NCI-H1105 (cell line): ENCODE results near the gene RNASEH2B.

ENCODE experiments used
- DNase-seq: peaks from one replicate; lab custom pipeline; 2025; lab: John Stamatoyannopoulos, UW

RNASEH2B gene

DNA sequence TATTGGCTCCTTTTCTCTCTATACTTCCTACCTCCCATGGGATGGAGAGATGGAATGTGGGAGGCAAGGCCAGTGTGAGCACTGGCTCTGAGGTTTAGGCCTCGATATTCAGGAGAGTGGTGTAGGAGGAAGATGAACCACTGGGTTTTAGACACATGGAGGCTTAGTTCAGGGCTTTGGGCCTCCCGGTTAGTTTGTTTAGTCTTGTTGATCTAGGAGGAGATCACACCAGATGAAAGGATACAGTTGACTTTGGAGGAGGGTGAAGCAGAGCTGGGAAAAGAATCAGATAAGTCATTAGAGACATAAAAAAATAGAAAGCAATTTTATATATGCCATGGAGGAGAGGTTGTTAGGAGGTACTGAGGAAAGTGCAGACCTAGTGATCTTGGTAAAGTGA, 30.9 kb downstream of the RNASEH2B start:
- no peak for DNase-seq

DNA sequence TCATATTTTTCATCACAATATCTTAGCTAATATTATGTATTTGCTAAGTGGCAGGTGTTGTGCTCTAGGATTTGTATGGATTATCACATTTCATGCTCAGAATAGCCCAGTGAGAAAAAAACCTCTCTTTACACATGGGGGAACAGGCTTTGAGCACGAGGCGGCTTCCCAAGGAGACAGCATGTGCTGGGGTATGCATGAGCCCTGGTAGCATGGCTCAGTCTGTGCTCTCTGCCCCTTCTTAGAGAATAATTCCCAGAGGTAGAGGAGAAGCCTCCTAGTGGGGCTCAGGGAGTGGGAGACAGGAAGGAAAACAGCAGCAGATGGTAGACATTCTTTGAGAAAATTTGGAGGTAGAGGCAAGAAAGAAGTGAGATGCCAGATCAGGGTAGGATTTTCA, 31.6 kb downstream of the RNASEH2B start:
- DNase-seq: no peak

DNA sequence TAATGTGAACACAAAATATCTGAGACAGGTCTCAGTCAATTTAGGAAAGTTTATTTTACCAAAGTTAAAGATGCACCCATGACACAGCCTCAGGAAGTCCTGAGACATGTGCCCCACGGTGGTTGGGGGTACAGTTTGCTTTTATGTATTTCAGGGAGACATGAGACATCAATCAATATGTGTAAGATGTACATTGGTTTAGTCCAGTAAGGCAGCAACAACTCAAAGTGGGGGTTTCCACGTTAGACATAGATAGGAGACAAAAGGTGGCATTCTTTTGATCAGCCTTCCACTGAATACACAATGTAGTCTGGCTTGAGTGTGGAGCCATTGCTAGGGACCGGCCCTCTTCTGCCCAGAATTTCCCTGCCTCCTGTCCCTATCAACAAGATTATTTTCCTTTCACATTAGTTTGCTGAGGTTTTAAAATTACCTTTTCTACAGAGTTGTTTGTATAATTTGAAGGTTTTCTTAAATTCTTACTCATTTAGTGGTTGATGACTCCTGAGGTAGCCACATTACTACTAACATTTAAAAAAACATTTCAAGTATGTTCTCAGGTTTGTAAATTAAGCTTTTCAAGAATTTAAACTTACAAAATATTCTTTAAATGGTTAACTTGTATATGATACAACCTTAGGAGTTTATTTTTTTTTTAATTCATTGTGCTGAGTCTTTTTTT, 33.2 kb downstream of the RNASEH2B start:
- no peak for DNase-seq

DNA sequence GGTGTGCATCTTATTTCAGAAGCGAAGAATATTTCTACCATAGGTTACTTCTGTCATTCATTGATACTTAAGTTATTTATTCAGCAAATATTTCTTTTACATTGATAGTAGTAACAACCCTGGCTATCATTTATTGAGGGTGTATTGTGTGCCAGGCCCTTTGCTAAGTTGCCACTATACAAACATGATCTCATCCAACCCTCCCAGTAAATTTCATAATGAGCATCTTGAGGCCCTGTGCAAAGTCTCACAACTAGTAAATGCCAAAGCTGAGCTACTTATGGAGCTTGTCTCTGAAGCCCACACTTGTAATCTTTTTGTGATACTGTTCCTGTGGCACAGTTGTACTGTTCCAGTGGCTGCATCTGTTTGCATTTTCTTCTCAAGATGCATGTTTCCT, 36.1 kb downstream of the RNASEH2B start:
- no peak for DNase-seq

DNA sequence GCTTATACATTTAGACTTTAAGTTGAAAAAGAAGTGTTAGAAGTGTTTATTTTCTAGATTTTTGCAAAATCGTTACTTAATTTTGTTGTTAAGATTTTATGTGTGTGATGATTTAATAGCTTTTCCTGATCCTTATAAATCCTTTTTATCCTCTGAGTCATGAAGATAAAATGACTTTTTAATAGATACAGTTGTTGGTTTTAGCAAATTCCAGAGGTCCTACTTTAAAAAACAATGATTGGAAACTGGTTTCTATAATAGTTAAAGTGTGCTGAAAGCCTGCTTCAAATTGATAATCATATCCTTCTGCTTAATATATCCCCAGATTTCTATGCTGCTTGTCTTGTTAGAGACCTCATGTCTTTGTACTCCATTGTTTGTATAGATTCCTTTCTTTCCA, 39.0 kb downstream of the RNASEH2B start:
- no peak for DNase-seq

DNA sequence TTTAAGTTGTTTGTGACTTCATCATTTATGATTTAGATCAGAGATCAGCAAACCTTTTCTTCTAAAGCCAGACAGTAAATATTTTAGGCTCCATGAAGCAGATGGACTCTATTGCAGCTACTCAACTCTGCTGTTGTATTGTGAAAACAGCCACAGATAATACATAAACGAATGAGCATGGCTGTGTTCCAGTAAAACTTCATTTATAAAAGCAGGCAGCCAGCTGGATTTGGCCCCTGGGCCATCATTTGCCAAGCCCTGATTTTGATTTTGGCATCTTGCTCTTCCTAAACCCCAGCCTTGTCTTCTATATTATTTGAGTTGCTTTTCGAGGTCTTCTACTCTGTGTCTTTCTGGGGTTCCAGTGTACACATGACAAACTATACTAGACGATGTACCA, 41.3 kb downstream of the RNASEH2B start:
- DNase-seq: no peak

DNA sequence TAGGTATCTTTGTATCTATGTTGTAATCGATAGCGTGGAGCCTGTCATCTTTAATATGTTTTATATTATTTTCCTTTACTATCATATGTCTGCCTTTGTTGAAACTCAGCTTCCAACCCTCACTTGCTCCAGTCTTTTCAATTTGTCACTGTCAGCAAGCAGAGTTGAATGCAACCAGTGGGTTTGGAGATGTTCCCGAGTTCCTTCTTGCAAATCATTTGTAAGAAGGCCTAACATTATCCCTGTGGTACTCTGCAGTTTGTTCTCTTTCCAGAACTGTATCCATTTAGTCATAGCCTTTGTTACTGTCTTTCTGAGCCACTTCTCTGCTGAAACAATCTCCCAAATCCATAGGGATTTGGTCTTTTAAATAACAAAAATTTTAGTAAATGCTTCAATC, 41.8 kb downstream of the RNASEH2B start:
- no peak for DNase-seq

DNA sequence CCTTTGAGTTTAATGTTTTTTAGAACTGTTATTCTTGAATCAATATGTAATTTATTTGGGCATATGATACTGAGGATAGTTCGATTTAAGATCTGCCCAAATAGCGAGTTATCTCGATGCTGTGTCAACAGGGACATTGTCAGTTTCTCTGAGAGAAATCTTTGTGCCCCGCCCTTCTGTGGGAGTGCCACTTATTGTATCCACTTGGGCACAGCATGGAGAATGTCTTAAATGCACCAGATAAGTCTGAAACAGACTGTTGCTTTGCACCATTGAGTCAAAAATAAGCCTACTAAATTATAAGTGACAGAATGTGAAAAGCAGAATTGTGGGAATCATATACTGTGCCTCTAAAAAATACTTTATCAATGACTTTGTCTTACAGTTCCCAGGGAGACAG, 45.6 kb downstream of the RNASEH2B start:
- no peak for DNase-seq

DNA sequence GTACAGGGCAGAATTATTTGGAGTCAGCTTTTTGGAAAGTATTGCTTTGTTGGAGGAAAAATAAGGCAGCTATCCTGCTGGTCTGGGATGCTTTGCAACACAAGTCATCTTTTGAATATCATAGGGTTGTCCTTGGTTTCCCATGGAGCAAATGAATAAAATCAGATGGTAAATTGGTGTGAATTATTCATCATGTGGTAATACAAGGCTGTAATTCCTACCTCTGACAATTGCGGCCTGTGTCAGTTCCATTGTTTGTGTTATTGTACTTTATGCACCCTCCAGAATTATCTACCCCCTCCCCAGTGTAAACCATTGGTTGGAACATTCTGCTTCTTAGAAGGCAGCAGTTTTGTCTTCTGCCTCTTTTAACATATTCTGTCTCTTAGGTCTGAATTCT, 46.2 kb downstream of the RNASEH2B start:
- DNase-seq: no peak

DNA sequence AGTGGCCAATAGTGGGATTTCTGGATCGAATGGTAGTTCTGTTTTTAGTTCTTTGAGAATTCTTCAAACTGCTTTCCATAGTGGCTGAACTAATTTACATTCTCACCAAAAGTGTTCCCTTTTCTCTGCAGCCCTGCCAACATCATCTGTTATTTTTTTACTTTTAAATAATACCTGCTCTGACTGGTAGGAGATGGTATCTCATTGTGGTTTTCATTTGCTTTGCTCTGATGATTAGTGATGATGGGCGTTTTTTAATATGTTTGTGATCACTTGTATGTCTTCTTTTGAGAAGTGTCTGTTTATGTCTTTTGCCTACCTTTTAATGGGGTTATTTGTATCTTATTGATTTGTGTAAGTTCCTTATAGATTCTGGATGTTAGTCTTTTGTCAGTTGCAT, 48.0 kb downstream of the RNASEH2B start:
- DNase-seq: no peak

DNA sequence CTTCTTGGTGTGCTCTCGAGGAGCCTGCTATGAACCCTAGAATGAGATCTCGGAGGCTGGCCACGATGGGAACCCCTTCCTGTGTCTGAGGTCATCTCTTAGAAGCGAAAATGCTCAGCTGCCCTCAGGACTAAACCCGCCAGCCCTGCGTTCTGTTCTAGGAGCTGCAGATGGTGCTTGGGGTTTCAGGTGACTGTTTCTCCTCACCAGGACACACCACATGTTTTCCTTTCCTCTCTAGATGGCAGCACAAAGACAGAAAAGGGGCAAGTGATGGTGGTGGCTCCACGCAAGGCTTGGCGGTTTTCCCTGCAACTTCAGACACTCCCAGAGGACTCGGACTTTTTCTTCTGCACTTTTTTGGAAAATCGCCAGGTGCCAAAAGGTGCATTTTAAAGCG, 60.1 kb downstream of the RNASEH2B start:
- no peak for DNase-seq

DNA sequence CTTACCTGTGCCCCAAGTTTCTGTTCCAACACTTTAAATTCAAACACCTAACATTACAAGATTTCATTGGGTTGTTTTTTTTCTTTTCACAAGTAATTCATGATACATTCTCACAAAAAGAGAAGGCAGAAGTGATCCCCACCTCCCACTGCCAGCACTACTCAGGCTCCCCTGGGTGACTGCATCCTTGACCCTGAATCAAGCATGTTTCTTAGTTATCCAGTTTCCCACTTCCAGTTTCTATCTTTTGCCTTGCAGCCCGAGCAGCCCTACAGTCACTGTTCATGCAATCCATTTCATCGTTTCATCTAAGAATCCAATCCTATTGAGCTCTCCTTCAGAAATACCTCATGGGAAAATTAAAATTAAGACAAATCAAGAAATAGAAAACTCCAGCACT, 61.4 kb downstream of the RNASEH2B start:
- DNase-seq: no peak

DNA sequence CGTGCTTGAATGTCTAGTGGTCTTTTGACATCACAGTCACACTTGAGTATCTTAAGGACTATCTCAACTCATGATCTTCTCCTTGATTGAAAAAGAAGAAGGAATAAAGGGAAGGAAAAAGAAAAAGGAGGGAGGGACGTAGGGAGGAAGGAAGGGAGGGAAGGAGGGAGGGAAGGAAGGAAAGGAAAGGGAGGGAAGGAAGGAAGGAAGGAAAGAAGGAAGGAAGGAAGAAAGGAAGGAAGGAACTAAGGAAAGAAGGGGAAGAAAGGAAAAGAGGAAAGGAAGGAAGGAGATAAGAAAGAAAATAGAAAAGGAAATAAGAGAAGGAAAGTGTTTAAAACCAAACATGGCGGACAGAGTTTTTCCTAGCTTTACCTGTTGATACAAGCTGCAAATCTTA, 64.7 kb downstream of the RNASEH2B start:
- DNase-seq: no peak

DNA sequence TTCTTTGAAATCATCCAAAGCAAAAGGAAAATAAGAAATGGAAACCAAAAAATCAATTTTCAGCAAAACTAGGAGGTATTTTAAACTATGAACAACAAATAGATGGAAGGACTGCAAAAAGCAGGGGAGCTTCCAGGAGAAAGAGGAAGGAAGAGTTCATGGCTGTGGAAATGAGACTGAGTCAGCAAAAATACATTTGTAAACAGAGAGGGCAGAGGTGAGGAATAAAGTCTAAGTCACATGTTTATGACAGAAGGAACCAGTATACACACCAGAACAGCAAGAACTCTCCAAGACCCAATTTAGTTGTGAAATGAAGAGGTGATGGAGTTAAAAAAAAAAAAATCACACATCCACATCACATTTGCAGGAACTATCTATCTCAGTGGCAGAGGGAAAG, 69.6 kb downstream of the RNASEH2B start:
- no peak for DNase-seq

DNA sequence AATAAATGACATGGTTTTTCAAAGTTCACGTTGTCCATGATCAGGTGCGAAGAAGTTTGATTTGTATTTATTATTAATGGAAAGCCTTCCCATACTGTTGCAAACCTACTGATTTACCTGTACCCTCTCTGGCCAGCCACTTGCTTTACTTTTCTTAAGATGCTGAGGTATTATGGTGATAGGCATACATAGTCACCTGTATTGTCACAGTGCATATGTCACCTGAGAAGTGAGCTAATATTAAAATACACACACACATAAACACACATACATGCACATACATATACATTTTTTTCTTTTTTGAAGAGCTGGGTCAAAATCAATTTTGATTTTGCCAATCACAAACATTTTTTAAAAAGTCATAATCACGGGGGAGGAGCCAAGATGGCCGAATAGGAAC, 72.1 kb downstream of the RNASEH2B start:
- no peak for DNase-seq

DNA sequence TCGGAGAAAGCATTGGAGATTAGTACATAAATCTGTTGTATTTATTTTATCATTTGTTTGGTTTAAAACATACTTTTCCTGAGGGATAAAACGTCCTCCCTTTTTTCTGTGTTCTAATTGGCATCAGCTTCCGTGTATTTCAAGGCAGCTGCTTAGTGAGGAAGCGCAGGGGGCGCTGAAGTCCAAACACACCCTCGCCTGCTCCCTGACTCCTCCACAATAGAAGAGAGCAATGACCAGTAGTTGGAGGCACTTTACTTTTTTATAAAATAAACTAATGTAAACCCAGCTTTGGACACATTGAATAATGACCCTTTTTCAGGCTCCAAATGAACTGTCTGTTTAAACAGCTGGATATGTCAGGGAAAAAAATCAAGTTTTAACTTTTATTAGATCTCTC, 79.9 kb downstream of the RNASEH2B start:
- no peak for DNase-seq

DNA sequence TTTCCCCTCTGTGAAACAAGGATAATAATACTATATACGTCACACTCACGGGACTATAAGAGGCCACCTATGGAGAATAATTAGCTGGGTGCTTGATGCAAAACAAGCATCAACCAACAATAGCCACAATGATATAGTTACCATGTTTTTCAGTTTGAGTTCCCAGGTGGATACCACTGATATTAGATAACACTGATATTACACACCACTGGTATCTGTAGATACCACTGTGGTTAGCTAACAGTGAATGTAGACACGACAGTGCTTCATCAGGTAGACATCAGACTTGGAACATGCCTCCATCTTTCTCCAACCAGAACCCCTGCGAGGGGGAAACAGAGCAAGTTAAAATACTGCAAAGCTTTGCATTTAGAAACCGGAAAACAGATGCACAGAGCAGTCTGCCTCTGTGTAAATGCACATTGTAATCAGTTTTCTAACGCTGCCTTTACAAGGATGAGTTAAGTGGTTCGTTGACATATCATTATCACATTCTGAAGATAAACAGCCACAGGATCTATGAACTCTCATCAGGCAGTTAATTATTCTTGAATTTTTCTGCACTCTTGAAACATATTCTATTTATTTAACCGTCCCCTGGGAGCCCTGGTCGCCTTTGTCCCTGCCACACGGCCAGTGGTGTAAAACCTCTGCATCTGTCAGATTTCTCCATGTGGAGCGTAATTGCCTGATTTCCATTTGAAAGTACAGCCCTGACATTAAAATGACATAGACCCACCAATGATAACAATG, 80.7 kb downstream of the RNASEH2B start:
- no peak for DNase-seq

DNA sequence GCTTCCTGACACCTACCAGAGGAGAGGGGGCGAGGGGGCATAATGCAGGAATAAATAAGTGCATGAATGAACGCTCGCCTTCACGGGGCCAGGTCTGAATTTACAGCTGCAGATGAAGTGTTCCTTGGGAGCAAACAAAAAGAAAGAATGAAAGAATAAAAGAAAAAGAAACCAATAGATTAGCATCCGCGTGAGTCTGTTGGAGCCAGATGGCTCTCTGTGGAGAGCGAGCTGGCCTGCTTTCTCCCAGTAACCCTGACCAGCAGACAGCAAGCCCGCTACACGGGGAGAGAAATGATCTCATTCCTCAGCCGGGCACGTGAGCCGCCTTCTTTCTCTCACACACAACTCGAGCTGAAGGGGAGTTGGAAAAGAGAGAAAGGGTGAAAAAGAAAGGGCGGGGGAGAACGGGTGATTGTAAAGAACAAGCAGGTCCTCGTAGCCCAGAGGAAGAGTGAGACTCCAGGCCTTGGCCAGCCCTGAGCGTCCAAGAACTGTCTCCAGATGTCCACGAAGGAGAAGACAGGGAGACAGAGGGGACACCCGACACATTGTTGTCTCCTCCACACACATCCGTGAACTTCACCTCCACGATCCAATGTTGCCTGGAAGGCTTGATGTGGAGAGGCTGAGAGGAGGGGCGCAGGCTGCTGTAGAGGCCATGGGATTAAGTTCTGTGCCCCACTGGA, 81.4 kb downstream of the RNASEH2B start:
- DNase-seq: no peak

DNA sequence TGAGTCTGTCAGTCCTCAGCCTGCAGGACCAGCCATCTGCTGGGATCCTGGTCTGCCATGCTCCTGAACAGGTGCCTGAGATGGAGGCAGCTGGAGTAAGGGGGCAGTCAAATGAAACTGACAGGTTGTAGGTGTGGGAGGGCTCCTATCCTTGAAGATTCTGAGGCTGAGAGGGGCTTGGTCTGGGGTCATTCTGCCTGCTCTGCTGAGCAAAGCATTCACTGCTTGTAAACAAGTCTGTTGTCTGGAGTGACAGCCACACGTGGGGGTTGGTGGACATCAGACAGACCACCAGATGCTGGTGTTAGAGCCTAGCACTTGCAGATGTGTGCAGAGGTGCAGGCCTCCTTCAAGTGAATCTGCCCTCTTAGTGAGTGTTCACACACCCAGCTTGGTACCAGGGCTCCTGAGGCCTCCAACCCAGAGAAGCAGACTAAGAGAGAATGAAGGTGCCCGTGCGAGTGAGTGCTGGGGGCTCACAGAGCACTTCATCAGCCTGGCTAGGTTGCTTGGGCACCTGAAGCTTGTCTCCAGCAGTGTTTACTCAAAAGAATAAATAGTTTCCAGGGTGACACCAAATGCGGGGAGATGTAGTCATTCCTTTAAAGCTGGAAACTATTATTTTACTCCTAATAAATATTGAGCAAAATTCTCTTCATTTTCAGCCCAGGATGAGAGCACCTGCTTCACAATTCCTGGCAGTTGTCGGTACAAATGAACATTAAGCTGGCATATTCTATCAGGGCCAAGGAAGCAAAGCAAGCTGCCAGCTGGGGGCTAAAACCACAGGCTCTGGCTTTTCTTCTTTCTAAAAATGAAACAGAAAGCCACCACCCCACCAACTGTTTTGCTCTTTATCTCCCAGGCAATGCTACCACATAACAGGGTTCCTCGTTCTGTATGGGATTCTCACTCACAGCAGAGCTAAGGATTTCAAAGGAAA, 82.3 kb downstream of the RNASEH2B start:
- no peak for DNase-seq

DNA sequence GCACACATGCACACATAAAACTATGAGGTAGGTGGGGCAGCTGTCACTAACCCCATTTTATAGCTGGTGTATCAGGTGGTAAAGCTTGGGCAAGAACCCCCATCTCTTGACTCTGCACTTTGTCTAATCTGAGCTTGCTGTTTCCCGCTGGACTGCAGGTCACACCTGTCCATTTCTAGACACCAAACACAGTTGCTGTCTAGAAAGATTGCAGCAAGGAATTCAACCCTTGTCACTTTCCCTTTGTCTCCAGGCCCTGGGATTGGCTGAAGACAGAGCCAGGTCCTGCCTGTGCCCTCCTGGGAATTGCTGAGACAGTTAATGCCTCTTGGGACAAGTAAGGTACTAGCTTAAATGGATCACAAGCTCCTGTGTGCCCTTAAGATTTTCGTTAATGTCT, 83.8 kb downstream of the RNASEH2B start:
- DNase-seq: no peak

DNA sequence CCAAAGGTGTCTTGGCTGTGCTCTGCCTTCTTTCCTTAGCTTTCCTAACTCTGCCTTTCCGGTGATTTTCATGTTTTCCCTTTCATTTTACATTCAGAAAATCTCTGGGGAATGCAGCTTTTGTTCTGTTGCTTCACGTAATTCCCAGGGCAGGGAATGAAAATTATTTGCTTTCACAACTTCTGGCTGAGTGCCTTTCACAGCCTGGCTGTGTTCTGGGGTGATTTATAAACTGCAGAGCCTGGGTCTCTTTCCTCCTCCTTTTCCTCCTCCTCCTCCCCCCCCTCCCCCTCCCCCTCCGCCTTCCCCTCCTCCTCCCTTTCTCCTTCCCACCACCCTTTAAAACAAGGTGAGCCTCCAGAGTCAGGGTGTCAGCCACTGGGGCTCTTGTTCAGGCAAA, 84.3 kb downstream of the RNASEH2B start:
- no peak for DNase-seq

DNA sequence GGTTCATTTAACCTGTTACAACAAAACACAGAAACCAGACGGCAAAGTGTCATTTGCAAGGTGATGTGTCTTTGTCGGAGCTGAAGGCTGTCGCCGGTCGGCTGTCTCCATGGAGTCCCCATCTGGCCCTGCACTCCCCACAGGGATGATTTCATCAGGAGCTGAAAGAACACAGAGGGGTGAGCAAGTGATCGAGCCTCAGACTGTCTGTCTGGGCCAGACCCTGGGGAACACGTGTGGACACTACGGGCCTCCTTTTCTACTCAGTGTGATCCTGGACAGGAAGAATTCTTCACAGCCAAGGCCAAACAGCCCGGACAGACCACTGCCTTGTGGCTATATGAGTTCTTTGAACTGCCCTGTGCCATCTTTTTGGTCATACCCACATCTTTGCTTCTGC, 85.1 kb downstream of the RNASEH2B start:
- DNase-seq: no peak
